Activated naive CD4-positive, alpha-beta T cell treated with anti-CD3 and anti-CD28 coated beads for 36 hours (primary cell): ENCODE measurements around the gene GTF2B. TPM values are rescaled to one million over a fixed set of nuclear protein-coding genes. Genes with fewer than 3 reads are reported as not detected.
A peak's percentile ranks its signal among the peaks of the same experiment; 100 is the strongest.
"Not testable (repeated sequence)": the region's sequence is repeated elsewhere in the genome, so short reads cannot be mapped to it uniquely, and the experiment has no call there.

Experiments used
- CTCF ChIA-PET: fragments of 350-600 bp; sonication (Branson Sonifier 250); formaldehyde crosslinking; loops from one replicate; lab custom pipeline; 2021; ENCODE audit warnings: antibody characterized with exemption; lab: Charles Lee
- DNase-seq: peaks from one replicate; pipeline ENCODE4 v3.0.0-alpha.2; 2020
- H3K27ac Mint-ChIP-seq: one replicate; pipeline ENCODE4 v1.8.0; 2021; ENCODE audit warnings: mild to moderate bottlenecking, mixed read lengths
- H3K27me3 Mint-ChIP-seq: one replicate; pipeline ENCODE4 v1.8.0; 2021; ENCODE audit warnings: low read depth, mixed read lengths
- H3K36me3 Mint-ChIP-seq: one replicate; pipeline ENCODE4 v1.8.0; 2021; ENCODE audit warnings: low read depth, mixed read lengths
- H3K4me1 Mint-ChIP-seq: one replicate; pipeline ENCODE4 v1.8.0; 2021; ENCODE audit warnings: low read depth, mixed read lengths
- H3K4me3 Mint-ChIP-seq: one replicate; pipeline ENCODE4 v1.8.0; 2021; ENCODE audit warnings: mild to moderate bottlenecking, moderate library complexity, mixed read lengths
- H3K9me3 Mint-ChIP-seq: one replicate; pipeline ENCODE4 v1.8.0; 2021; ENCODE audit warnings: mixed read lengths
- intact Hi-C: fragments of 100-400 bp; cut with micrococcal nuclease; formaldehyde crosslinking; loops from one replicate; pipeline ENCODE4 v1.15.1; 2023
- total RNA-seq, 2 experiments: library from RNA; stranded (reverse); gene quantifications; one replicate each; pipeline ENCODE4 v1.2.3, GENCODE V29; 2021

Gene GTF2B
- total RNA-seq, 2 experiments from 2014 or later: 35.2 to 36.1 TPM

- H3K36me3 Mint-ChIP-seq, H3K27me3 Mint-ChIP-seq, CTCF ChIA-PET, intact Hi-C loops, H3K27ac Mint-ChIP-seq, DNase-seq, H3K4me3 Mint-ChIP-seq, H3K4me1 Mint-ChIP-seq: not testable (repeated sequence)
- peaks cover 31% of the 10 kb centered on the region for H3K9me3 Mint-ChIP-seq
Measured at GRCh38 chr1:88911800-88912199, 20.4 kb upstream of the GTF2B start.

DNA sequence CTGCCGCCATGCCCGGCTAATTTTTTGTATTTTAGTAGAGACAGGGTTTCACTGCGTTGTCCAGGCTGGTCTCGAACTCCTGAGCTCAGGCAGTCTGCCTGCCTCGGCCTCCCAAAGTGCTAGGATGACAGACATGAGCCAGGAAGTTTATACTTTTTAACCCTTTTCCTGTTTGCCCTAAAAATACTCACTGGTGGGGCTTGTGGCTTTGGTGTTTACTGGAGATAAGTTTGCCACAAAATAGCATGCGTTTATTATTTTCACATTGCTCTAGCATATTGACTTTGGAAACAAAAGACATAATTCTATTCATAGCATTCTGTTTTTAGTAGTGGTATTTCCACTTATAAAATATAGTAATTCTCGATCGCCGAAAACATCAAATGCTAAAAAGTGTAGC, 19.8 kb upstream of the GTF2B start:
- no peaks in the 10 kb centered on the region for H3K27me3 Mint-ChIP-seq
- intact Hi-C loops: no loop called here
- no peak overlapping the region for H3K27ac Mint-ChIP-seq
- peaks cover 27% of the 10 kb centered on the region for H3K9me3 Mint-ChIP-seq
- H3K36me3 Mint-ChIP-seq: peaks cover 4% of the 10 kb centered on the region
- no peak for DNase-seq
- peaks cover 2% of the 10 kb centered on the region for H3K4me1 Mint-ChIP-seq
- no peak overlapping the region for H3K4me3 Mint-ChIP-seq
- CTCF ChIA-PET: no interaction called here

DNA sequence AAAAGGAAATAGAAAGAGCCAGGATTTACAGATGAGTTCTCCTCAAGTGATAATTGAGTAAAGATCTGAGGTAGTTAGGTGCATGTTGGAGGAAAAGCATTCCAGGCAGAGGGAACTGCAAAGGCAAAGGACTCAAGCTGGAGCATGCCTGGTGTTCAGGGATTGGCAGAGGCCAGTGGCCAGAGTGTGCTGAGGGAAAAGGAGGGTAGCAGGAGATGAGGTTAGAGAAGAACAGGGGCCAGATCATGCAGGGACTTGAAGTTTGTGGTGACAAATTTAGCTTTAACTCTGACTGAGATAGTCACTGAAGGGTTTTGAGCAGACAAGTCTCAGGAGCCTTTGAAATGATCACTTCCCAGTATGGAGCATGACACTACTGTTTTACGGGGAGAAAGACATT, 19.0 kb upstream of the GTF2B start:
- H3K9me3 Mint-ChIP-seq: peaks cover 21% of the 10 kb centered on the region
- peaks cover 3% of the 10 kb centered on the region for H3K36me3 Mint-ChIP-seq
- peaks cover 2% of the 10 kb centered on the region for H3K4me1 Mint-ChIP-seq
- CTCF ChIA-PET: interaction anchor here (0.7 kb wide), 1 partner anchor 10 kb away, joined by 3 read pairs; no protein-coding TSS in a partner anchor
- H3K27me3 Mint-ChIP-seq: no peaks in the 10 kb centered on the region
- H3K27ac Mint-ChIP-seq: no peak overlapping the region
- intact Hi-C loops: no loop called here
- no peak for DNase-seq
- no peak overlapping the region for H3K4me3 Mint-ChIP-seq

DNA sequence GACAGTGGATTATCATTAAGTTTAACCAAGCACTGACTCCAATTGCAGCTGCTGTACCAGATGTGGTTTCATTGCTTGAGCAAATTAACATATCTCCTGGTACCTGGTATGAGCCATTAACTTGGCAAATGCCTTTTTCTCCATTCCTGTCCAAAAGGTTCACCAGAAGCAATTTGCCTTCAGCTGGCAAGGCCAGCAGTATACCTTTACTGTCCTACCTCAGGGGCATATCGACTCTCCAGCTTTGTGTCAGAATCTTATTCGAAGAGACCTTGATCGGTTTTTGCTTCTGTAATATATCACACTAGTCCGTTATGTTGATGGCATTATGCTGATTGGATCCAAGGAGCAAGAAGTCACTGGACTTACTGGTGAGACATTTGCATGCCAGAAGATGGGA, 9.5 kb upstream of the GTF2B start:
- CTCF ChIA-PET: interaction anchor here (0.8 to 1.6 kb wide), 2 partner anchors 9 to 10 kb away, joined by 3 read pairs; partner anchors contain the start of gene GTF2B
- Mint-ChIP-seq H3K27ac (no peak overlapping the region), H3K4me1 (no peaks in the 10 kb centered on the region), H3K9me3 (no peaks in the 10 kb centered on the region), H3K27me3 (no peaks in the 10 kb centered on the region), H3K36me3 (no peaks in the 10 kb centered on the region), H3K4me3 (no peak overlapping the region)
- DNase-seq: no peak
- intact Hi-C loops: no loop called here

- intact Hi-C loops: no loop called here
- Mint-ChIP-seq H3K36me3 (no peaks in the 10 kb centered on the region), H3K27me3 (no peaks in the 10 kb centered on the region), H3K27ac (no peak overlapping the region), H3K4me3 (no peak overlapping the region), H3K9me3 (no peaks in the 10 kb centered on the region), H3K4me1 (peaks cover 2% of the 10 kb centered on the region)
- CTCF ChIA-PET: no interaction called here
- DNase-seq: no peak
Measured at GRCh38 chr1:88897070-88897730, 5.8 kb upstream of the GTF2B start.

GRCh38 chr1:88892357-88892877, 1.1 kb upstream of the GTF2B start:
- intact Hi-C loops: loop anchor here (5.0 kb wide), 1 partner anchor 930 kb away; the partner anchor contains the start of gene LRRC8D
- Mint-ChIP-seq H3K36me3 (peaks cover 4% of the 10 kb centered on the region), H3K9me3 (no peaks in the 10 kb centered on the region), H3K27me3 (no peaks in the 10 kb centered on the region), H3K4me3 (peak overlapping the region; percentile 82), H3K4me1 (peaks cover 32% of the 10 kb centered on the region), H3K27ac (peak overlapping the region; percentile 96)
- DNase-seq: peak; percentile 27
- CTCF ChIA-PET: interaction anchor here (1.0 to 1.8 kb wide), 4 partner anchors 8 to 92 kb away, joined by 3 to 4 read pairs (median 3); no protein-coding TSS in a partner anchor

- no peaks in the 10 kb centered on the region for H3K9me3 Mint-ChIP-seq
- intact Hi-C loops: loop anchor here (1.0 to 5.0 kb wide), 12 partner anchors 24 to 1978 kb away; partner anchors contain the start of genes GBP2, GBP4, HS2ST1 and KYAT3
- peaks cover 6% of the 10 kb centered on the region for H3K36me3 Mint-ChIP-seq
- peaks cover 36% of the 10 kb centered on the region for H3K4me1 Mint-ChIP-seq
- CTCF ChIA-PET: interaction anchor here (1.0 to 1.8 kb wide), 4 partner anchors 8 to 92 kb away, joined by 3 to 4 read pairs (median 3); no protein-coding TSS in a partner anchor
- peak overlapping the region; percentile 82 for H3K4me3 Mint-ChIP-seq
- DNase-seq: no peak
- H3K27me3 Mint-ChIP-seq: no peaks in the 10 kb centered on the region
- peak overlapping the region; percentile 96 for H3K27ac Mint-ChIP-seq
Measured at GRCh38 chr1:88891951-88892340, 579 bp upstream of the GTF2B start.

- peaks cover 36% of the 10 kb centered on the region for H3K4me1 Mint-ChIP-seq
- H3K9me3 Mint-ChIP-seq: no peaks in the 10 kb centered on the region
- intact Hi-C loops: loop anchor here (1.0 to 5.0 kb wide), 13 partner anchors 10 to 1977 kb away; partner anchors contain the start of genes GBP2, GBP4, HS2ST1 and KYAT3
- peak overlapping the region; percentile 82 for H3K4me3 Mint-ChIP-seq
- DNase-seq: peak; percentile 54
- CTCF ChIA-PET: interaction anchor here (0.6 to 4.3 kb wide), 5 partner anchors 9 to 234 kb away, joined by 3 to 25 read pairs (median 8); partner anchors contain the start of gene PKN2
- peak overlapping the region; percentile 96 for H3K27ac Mint-ChIP-seq
- no peaks in the 10 kb centered on the region for H3K27me3 Mint-ChIP-seq
- peaks cover 9% of the 10 kb centered on the region for H3K36me3 Mint-ChIP-seq
Measured at GRCh38 chr1:88890791-88891317, 513 bp downstream of the GTF2B start.

- CTCF ChIA-PET: interaction anchor here (1.1 to 4.3 kb wide), 3 partner anchors 12 to 233 kb away, joined by 3 to 25 read pairs (median 9); no protein-coding TSS in a partner anchor
- Mint-ChIP-seq H3K36me3 (peaks cover 10% of the 10 kb centered on the region), H3K9me3 (no peaks in the 10 kb centered on the region), H3K4me3 (peak overlapping the region; percentile 82), H3K27me3 (no peaks in the 10 kb centered on the region), H3K27ac (peak overlapping the region; percentile 96), H3K4me1 (peaks cover 36% of the 10 kb centered on the region)
- intact Hi-C loops: loop anchor here (1.0 to 5.0 kb wide), 4 partner anchors 9 to 932 kb away; partner anchors contain the start of genes GBP4 and LRRC8D
- DNase-seq: no peak
Measured at GRCh38 chr1:88890131-88890530, 1.2 kb downstream of the GTF2B start.

DNA sequence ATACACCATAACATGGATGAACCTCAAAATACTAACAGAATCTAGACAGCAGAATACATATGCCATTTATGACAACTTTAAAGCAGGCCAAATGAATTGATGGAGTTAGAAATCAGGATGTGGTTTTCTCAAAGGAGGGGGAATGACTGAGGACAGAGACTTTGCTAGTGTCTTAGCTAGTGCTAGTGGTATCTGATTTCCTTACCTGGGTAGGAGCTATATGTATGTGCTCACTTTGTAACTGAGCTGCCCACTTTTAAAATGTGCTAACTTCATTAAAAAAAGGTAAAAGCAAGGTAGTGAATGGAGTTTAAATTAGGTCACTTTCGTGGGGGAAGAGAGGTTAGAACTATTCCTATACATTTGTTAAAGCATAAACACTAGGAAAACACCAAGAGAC, 2.6 kb downstream of the GTF2B start:
- Mint-ChIP-seq H3K9me3 (no peaks in the 10 kb centered on the region), H3K27ac (peak overlapping the region; percentile 5), H3K27me3 (no peaks in the 10 kb centered on the region), H3K36me3 (peaks cover 14% of the 10 kb centered on the region), H3K4me3 (peak overlapping the region; percentile 23), H3K4me1 (peaks cover 48% of the 10 kb centered on the region)
- intact Hi-C loops: no loop called here
- CTCF ChIA-PET: interaction anchor here (1.1 to 4.3 kb wide), 3 partner anchors 13 to 232 kb away, joined by 3 to 25 read pairs (median 9); no protein-coding TSS in a partner anchor
- DNase-seq: no peak

GRCh38 chr1:88885933-88886332, 5.4 kb downstream of the GTF2B start:
- CTCF ChIA-PET: interaction anchor here (0.7 to 1.7 kb wide), 2 partner anchors 9 to 235 kb away, joined by 4 to 6 read pairs; no protein-coding TSS in a partner anchor
- DNase-seq: no peak
- Mint-ChIP-seq H3K27ac (no peak overlapping the region), H3K4me3 (no peak overlapping the region), H3K27me3 (no peaks in the 10 kb centered on the region), H3K4me1 (peaks cover 62% of the 10 kb centered on the region), H3K36me3 (peaks cover 21% of the 10 kb centered on the region), H3K9me3 (no peaks in the 10 kb centered on the region)
- intact Hi-C loops: no loop called here

- CTCF ChIA-PET: interaction anchor here (1.0 kb wide), 1 partner anchor 154 kb away, joined by 4 read pairs; no protein-coding TSS in a partner anchor
- intact Hi-C loops: no loop called here
- H3K36me3 Mint-ChIP-seq: peaks cover 21% of the 10 kb centered on the region
- H3K4me1 Mint-ChIP-seq: peaks cover 51% of the 10 kb centered on the region
- H3K4me3 Mint-ChIP-seq: no peak overlapping the region
- no peaks in the 10 kb centered on the region for H3K9me3 Mint-ChIP-seq
- peak overlapping the region; percentile 0 for H3K27ac Mint-ChIP-seq
- H3K27me3 Mint-ChIP-seq: no peaks in the 10 kb centered on the region
- DNase-seq: no peak
Measured at GRCh38 chr1:88883156-88883555, 8.2 kb downstream of the GTF2B start.
